NT2/D1 (cell line): ENCODE measurements around the gene MBOAT2.

Experiments used
- SUZ12 ChIP-seq: IDR thresholded peaks from 2 replicates; pipeline ENCODE4 v1.6.1; 2011; ENCODE audit not compliant: insufficient read length, insufficient read depth; ENCODE audit errors: extremely low read depth
- YY1 ChIP-seq: IDR thresholded peaks from 2 replicates; pipeline ENCODE4 v1.6.1; 2011; ENCODE audit not compliant: insufficient read length, insufficient read depth

DNA sequence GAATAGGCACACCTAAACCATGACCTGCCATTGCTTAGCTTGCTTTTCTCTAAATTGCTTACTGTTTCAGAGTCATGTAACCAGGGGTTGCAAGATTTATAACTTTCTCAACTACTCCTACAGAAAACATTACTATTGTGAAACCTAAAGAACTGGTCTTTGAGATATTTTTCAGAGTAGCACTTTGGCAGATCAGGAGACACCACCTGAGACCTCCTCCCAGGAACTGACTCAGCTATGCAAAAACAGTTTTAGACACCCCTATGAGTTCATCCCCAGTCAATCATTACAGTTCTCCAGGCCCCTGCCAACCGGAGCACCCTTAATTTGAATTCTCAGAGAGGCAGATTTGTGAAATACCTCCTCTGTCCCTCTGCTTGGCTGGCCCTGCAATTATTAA is 80.3 kb downstream of the MBOAT2 start:
- no peak for TF ChIP-seq YY1
- no peak for TF ChIP-seq SUZ12
